Esophagus muscularis mucosa (tissue), 3 donors: ENCODE results near the gene TRAPPC12.

ENCODE experiments used
- CTCF ChIP-seq, 3 experiments: fragments of 200-600 bp in 2 of 3; fragments of 450-650 bp in 1 of 3; sonication (generic) in 2 of 3; IDR thresholded peaks; one replicate each; pipeline ENCODE4 v1.5.1; 2017 to 2019; ENCODE audit warnings: antibody characterized with exemption in 3 of 3, mild to moderate bottlenecking in 2 of 3, moderate library complexity in 1 of 3
- EP300 ChIP-seq: sonication (generic); formaldehyde crosslinking; IDR thresholded peaks from one replicate; pipeline ENCODE4 v1.6.1; 2017; ENCODE audit warnings: antibody characterized with exemption

- no peak for TF ChIP-seq EP300
- no peak for TF ChIP-seq CTCF (IDR thresholded peaks at IDR 0.05)
These were observed 87.5 kb downstream of the TRAPPC12 start for GRCh38 chr2:3466966-3467365.
